ENCODE data around the gene LYRM7. TPM values are rescaled to one million over a fixed set of nuclear protein-coding genes. Genes with fewer than 3 reads are reported as not detected.

LYRM7 gene
- total RNA-seq, 1 donor from 2014 or later, result 6.1 TPM

DNA sequence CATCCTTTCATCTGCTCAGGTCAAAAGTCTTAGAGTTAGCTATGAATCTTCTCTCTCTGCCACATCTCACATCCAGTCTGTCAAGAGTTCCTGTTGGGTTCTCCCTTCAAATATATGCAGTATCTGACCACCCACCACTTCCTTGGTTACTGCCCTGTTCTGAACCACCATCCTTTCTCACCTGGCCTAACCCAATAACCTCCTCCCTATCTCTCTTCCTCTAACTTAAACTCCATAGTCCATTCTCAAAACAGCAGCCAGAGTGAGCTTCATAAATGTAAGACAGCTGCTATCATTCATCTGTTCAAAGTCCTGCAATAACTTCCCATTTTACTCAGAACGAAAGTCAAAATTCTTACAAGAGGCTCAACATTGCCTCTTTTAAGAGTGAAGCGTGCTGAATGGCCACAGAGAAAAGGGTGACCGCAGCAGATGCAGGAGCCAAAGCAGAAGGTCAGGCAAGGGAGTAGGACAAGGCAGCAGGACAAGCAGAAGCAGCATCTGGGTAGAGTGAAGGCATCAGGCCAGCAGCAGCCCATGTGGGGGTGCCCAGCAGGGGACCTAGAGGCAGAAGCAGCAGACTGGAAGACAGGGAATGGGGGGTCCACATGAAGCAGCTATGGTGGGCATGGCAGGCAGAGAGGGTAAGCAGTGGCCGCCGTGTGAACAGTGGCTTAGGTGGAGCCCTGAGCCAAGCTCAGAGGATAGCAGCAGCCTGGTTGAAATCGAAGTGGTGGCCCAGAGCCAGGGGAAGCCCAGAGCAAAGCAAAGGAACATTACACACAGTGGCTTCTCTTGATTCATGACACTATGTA is 53.9 kb downstream of the LYRM7 start:
- H3K4me1 Mint-ChIP-seq (ENCODE audit: low read depth), result no peaks in the 10 kb centered on the region
- H3K36me3 Mint-ChIP-seq (ENCODE audit: insufficient read depth), result no peaks in the 10 kb centered on the region
- no peak overlapping the region for H3K4me3 Mint-ChIP-seq (ENCODE audit: low read depth)
- H3K27me3 Mint-ChIP-seq, result no peaks in the 10 kb centered on the region
- TF ChIP-seq, protein P1, sequence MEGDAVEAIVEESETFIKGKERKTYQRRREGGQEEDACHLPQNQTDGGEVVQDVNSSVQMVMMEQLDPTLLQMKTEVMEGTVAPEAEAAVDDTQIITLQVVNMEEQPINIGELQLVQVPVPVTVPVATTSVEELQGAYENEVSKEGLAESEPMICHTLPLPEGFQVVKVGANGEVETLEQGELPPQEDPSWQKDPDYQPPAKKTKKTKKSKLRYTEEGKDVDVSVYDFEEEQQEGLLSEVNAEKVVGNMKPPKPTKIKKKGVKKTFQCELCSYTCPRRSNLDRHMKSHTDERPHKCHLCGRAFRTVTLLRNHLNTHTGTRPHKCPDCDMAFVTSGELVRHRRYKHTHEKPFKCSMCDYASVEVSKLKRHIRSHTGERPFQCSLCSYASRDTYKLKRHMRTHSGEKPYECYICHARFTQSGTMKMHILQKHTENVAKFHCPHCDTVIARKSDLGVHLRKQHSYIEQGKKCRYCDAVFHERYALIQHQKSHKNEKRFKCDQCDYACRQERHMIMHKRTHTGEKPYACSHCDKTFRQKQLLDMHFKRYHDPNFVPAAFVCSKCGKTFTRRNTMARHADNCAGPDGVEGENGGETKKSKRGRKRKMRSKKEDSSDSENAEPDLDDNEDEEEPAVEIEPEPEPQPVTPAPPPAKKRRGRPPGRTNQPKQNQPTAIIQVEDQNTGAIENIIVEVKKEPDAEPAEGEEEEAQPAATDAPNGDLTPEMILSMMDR (IDR thresholded peaks at IDR 0.05; ENCODE audit: unreplicated experiment), result no peak
- no peak overlapping the region for H3K27ac Mint-ChIP-seq
- DNase-seq (ENCODE audit: low spot score, unreplicated experiment), result no peak
- no peaks in the 10 kb centered on the region for H3K9me3 Mint-ChIP-seq (ENCODE audit: low read depth)

DNA sequence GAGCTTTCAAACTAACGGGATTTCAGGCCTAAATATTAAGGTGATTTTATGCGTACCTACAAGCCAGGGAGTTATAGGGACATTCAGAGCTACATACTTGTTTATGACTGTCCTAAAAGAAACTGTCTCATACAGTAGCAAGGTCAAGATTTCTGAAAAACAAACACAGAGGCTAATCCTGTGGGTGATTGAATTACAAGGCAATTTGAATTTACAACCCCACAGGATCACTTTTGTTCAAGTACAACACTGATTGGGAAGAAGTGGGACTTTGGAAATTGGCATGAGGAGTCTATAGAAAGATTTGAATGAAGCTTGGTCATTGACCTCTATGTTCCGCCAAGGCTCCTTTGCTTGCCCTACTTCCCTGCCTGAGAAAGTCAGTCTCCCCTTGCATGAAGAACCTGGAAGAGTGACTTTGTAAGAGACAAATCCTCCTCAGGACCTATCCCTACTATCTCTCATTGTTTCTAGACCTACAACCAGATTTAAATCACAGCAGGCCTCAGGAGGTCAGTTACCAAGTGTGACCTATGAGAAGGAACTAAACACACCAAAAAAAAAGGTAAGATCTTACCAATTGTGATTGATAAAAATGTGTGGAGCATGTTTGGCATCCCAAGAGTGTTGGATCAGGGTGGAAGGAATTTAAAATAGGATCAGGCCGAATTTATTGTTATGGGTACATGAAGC is 54.7 kb downstream of the LYRM7 start:
- H3K27ac Mint-ChIP-seq, result no peak overlapping the region
- DNase-seq (ENCODE audit: low spot score, unreplicated experiment), result no peak
- H3K4me3 Mint-ChIP-seq (ENCODE audit: low read depth), result no peak overlapping the region
- TF ChIP-seq, protein P1 (IDR thresholded peaks at IDR 0.05; ENCODE audit: unreplicated experiment), result no peak
- H3K9me3 Mint-ChIP-seq (ENCODE audit: low read depth), result no peaks in the 10 kb centered on the region
- H3K27me3 Mint-ChIP-seq, result no peaks in the 10 kb centered on the region
- H3K4me1 Mint-ChIP-seq (ENCODE audit: low read depth), result peaks cover under 1% of the 10 kb centered on the region
- H3K36me3 Mint-ChIP-seq (ENCODE audit: insufficient read depth), result no peaks in the 10 kb centered on the region

DNA sequence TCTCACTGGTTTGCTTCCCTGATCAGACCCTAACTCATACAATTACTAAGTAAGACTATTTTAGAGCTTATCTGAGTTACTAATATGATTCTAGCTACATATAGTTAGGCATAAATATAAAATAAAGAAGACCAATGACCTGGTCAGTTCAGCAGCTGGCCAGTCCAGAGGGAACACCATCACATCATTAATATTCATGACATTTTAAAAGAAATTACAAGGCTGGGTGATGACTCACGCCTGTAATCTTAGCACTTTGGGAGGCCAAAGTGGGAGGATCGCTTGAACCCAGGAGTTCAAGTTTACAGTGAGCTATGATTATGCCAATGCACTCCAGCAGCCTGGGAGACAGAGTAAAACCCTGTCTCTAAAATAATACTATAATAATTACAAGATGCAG is 56.2 kb downstream of the LYRM7 start:
- no peak overlapping the region for H3K27ac Mint-ChIP-seq
- no peaks in the 10 kb centered on the region for H3K36me3 Mint-ChIP-seq (ENCODE audit: insufficient read depth)

DNA sequence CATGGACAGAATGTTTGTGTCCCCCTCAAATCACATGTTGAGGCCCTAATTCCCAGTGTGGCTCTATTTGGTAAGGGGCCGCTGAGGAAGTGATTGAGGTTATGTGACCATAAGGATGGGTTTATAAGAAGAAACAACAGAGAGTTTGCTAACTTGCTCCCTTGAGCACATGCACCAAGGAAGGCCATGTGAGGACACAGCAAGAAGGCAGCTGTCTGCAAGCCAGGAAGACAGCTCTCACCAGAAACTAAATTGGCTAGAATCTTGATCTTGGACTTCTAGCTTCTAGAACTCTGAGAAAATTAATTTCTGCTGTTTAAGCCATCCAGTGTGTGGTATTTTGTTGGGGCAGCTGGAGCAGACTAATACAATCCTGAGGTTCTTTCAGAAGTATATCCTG is 57.9 kb downstream of the LYRM7 start:
- Mint-ChIP-seq H3K27me3 (no peaks in the 10 kb centered on the region), H3K4me1 (ENCODE audit: low read depth) (peaks cover 4% of the 10 kb centered on the region), H3K27ac (no peak overlapping the region), H3K9me3 (ENCODE audit: low read depth) (no peaks in the 10 kb centered on the region), H3K4me3 (ENCODE audit: low read depth) (no peak overlapping the region), H3K36me3 (ENCODE audit: insufficient read depth) (no peaks in the 10 kb centered on the region)
- TF ChIP-seq, protein P1 (IDR thresholded peaks at IDR 0.05; ENCODE audit: unreplicated experiment), result no peak
- DNase-seq (ENCODE audit: low spot score, unreplicated experiment), result no peak

More for the DNA sequence above, 56.2 kb downstream of the LYRM7 start:
- peaks cover 4% of the 10 kb centered on the region for H3K4me1 Mint-ChIP-seq (ENCODE audit: low read depth)
- H3K27me3 Mint-ChIP-seq, result no peaks in the 10 kb centered on the region
- TF ChIP-seq, protein P1 (IDR thresholded peaks at IDR 0.05; ENCODE audit: unreplicated experiment), result no peak
- no peak overlapping the region for H3K4me3 Mint-ChIP-seq (ENCODE audit: low read depth)
- H3K9me3 Mint-ChIP-seq (ENCODE audit: low read depth), result no peaks in the 10 kb centered on the region
- DNase-seq (ENCODE audit: low spot score, unreplicated experiment), result no peak

DNA sequence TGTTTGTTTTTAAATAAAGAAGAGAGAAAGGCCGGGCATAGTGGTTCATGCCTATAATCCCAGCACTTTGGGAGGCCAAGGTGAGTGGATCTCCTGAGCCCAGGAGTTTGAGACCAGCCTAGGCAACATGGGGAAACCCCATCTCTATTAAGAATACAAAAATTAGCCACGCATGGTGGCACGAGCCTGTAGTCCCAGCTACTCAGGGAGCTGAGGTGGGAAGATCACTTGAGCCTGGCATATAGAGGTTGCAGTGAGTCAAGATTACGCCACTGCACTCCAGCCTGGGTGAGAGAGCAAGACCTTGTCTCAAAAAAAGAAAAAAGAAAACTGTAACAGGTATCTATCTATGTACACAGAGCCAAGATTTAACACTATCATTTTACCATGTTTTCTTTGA is 58.9 kb downstream of the LYRM7 start:
- H3K4me3 Mint-ChIP-seq (ENCODE audit: low read depth), result no peak overlapping the region
- H3K4me1 Mint-ChIP-seq (ENCODE audit: low read depth), result peaks cover 4% of the 10 kb centered on the region
- H3K27me3 Mint-ChIP-seq, result no peaks in the 10 kb centered on the region
- no peaks in the 10 kb centered on the region for H3K9me3 Mint-ChIP-seq (ENCODE audit: low read depth)
- TF ChIP-seq, protein P1 (IDR thresholded peaks at IDR 0.05; ENCODE audit: unreplicated experiment), result no peak
- no peak overlapping the region for H3K27ac Mint-ChIP-seq
- no peaks in the 10 kb centered on the region for H3K36me3 Mint-ChIP-seq (ENCODE audit: insufficient read depth)
- no peak for DNase-seq (ENCODE audit: low spot score, unreplicated experiment)

Data from progenitor cell of endocrine pancreas (in vitro differentiated cells).